ENCODE measurements around the gene UPK1B. TPM values are rescaled to one million over a fixed set of nuclear protein-coding genes. Genes with fewer than 3 reads are reported as not detected.

UPK1B gene
- total and polyA plus RNA-seq, 4 donors = 0.08 to 0.23 (median 0.14) TPM

GRCh38 chr3:119146578-119147375, 26.6 kb upstream of the UPK1B start:
- Histone ChIP-seq H3K9me3 (ENCODE audit: control insufficient read depth in 4 of 4, low read length in 3 of 4) (no peaks in the 10 kb centered on the region), H3K36me3 (ENCODE audit: control insufficient read depth in 4 of 4, insufficient read depth in 3 of 4, low read depth in 1 of 4, low read length in 3 of 4) (no peaks in the 10 kb centered on the region), H3K9ac (ENCODE audit: low read depth in 1 of 2, low read length in 2 of 2) (no peak overlapping the region), H3K4me3 (ENCODE audit: low read depth in 1 of 3, low read length in 3 of 3) (no peak overlapping the region), H3K27ac (ENCODE audit: low read depth in 1 of 2, low read length in 2 of 2) (no peak overlapping the region), H3K4me1 (ENCODE audit: control insufficient read depth in 4 of 4, insufficient read depth in 4 of 4, low read length in 3 of 4) (no peaks in the 10 kb centered on the region), H3K27me3 (ENCODE audit: control insufficient read depth in 4 of 4, insufficient read depth in 4 of 4, low read length in 3 of 4) (no peaks in the 10 kb centered on the region)
- WGBS = 87% methylated on average over 15 of the region's 15 CpGs
- no peak for TF ChIP-seq EGR1 (IDR thresholded peaks at IDR 0.05; ENCODE audit: low read depth in 2 of 2)
- no peak for TF ChIP-seq REST (IDR thresholded peaks at IDR 0.05)
- TF ChIP-seq SP1 (IDR thresholded peaks at IDR 0.05) = no peak
- TF ChIP-seq HNF4A (conservative IDR thresholded peaks at IDR 0.05) = no peak
- no peak for TF ChIP-seq NR2F2 (IDR thresholded peaks at IDR 0.05)
- TF ChIP-seq GABPA (IDR thresholded peaks at IDR 0.05 in 1 of 2, conservative IDR thresholded peaks at IDR 0.05 in 1 of 2) = no peak
- no peak for TF ChIP-seq FOXA2 (IDR thresholded peaks at IDR 0.05)
- TF ChIP-seq ATF3 (IDR thresholded peaks at IDR 0.05) = no peak
- TF ChIP-seq FOXA1 (IDR thresholded peaks at IDR 0.05) = no peak
- no peak for TF ChIP-seq CTCF (IDR thresholded peaks at IDR 0.05; ENCODE audit: low read depth, low read length, missing input control)
- TF ChIP-seq TAF1 (conservative IDR thresholded peaks at IDR 0.05) = no peak
- no peak for TF ChIP-seq MAX (IDR thresholded peaks at IDR 0.05)
- DNase-seq (ENCODE audit: low spot score) = no peak

- no peak overlapping the region for H3K4me3 ChIP-seq (ENCODE audit: low read depth in 1 of 3, low read length in 3 of 3)
- H3K4me1 ChIP-seq (ENCODE audit: control insufficient read depth in 4 of 4, insufficient read depth in 4 of 4, low read length in 3 of 4) = no peaks in the 10 kb centered on the region
- H3K9me3 ChIP-seq (ENCODE audit: control insufficient read depth in 4 of 4, low read length in 3 of 4) = no peaks in the 10 kb centered on the region
- no peak overlapping the region for H3K27ac ChIP-seq (ENCODE audit: low read depth in 1 of 2, low read length in 2 of 2)
- no peaks in the 10 kb centered on the region for H3K36me3 ChIP-seq (ENCODE audit: control insufficient read depth in 4 of 4, insufficient read depth in 3 of 4, low read depth in 1 of 4, low read length in 3 of 4)
- H3K27me3 ChIP-seq (ENCODE audit: control insufficient read depth in 4 of 4, insufficient read depth in 4 of 4, low read length in 3 of 4) = no peaks in the 10 kb centered on the region
- DNase-seq (ENCODE audit: low spot score) = no peak
- no peak overlapping the region for H3K9ac ChIP-seq (ENCODE audit: low read depth in 1 of 2, low read length in 2 of 2)
- 47% methylated on average over 2 of the region's 2 CpGs for WGBS
- TF ChIP-seq FOXA1 (IDR thresholded peaks at IDR 0.05) = no peak
- no peak for TF ChIP-seq JUND (IDR thresholded peaks at IDR 0.05)
- TF ChIP-seq EGR1 (IDR thresholded peaks at IDR 0.05; ENCODE audit: low read depth in 2 of 2) = no peak
- TF ChIP-seq FOXA2 (IDR thresholded peaks at IDR 0.05) = no peak
- no peak for TF ChIP-seq NR2F2 (IDR thresholded peaks at IDR 0.05)
- TF ChIP-seq SP1 (IDR thresholded peaks at IDR 0.05) = no peak
- no peak for TF ChIP-seq MAX (IDR thresholded peaks at IDR 0.05)
- TF ChIP-seq ZBTB33 (IDR thresholded peaks at IDR 0.05) = no peak
- no peak for TF ChIP-seq RXRA (IDR thresholded peaks at IDR 0.05)
- no peak for TF ChIP-seq HNF4A (conservative IDR thresholded peaks at IDR 0.05)
- no peak for TF ChIP-seq ATF3 (IDR thresholded peaks at IDR 0.05)
- no peak for TF ChIP-seq REST (IDR thresholded peaks at IDR 0.05)
Measured at GRCh38 chr3:119147494-119147893, 25.9 kb upstream of the UPK1B start.
